Body of pancreas (tissue), 4 donors: Measurements from ENCODE around the gene TXNDC11.

Experiments used
- CTCF ChIP-seq, 7 experiments: fragments of 450-650 bp in 4 of 7; fragments of 200-600 bp in 3 of 7; sonication (generic) in 3 of 7; IDR thresholded peaks; one replicate each; pipeline ENCODE4 v1.5.1; 2016 to 2019; ENCODE audit warnings: antibody characterized with exemption in 7 of 7
- POLR2A ChIP-seq, 3 donors: fragments of 450-650 bp; IDR thresholded peaks; one replicate each; pipeline ENCODE4 v1.6.1; 2016; ENCODE audit warnings: antibody characterized with exemption in 3 of 3, mild to moderate bottlenecking in 2 of 3

- TF ChIP-seq CTCF (IDR thresholded peaks at IDR 0.05) (no peak), POLR2A (IDR thresholded peaks at IDR 0.05) (no peak)
Observed at GRCh38 chr16:11667221-11667823, 75.3 kb downstream of the TXNDC11 start.
